H1 (cell line): ENCODE measurements around the gene UBQLN3.

Experiments
- CHD7 ChIP-seq: fragments of 300-600 bp; sonication (generic); IDR thresholded peaks from 2 replicates; pipeline ENCODE4 v1.7.1; 2012; ENCODE audit warnings: low read length, moderate library complexity, mild to moderate bottlenecking, inconsistent platforms; ENCODE audit not compliant: insufficient replicate concordance
- EZH2 ChIP-seq: fragments of 200-600 bp; sonication (generic); IDR thresholded peaks from 2 replicates; pipeline ENCODE4 v1.7.1; 2012; ENCODE audit warnings: low read depth, mild to moderate bottlenecking, moderate library complexity, low read length, inconsistent platforms; ENCODE audit not compliant: severe bottlenecking
- GABPA ChIP-seq: IDR thresholded peaks from 2 replicates; pipeline ENCODE4 v1.6.1; 2011; ENCODE audit warnings: mild to moderate bottlenecking, low read length, moderate library complexity, borderline replicate concordance; ENCODE audit not compliant: insufficient read depth
- POLR2AphosphoS5 ChIP-seq: IDR thresholded peaks from 2 replicates; pipeline ENCODE4 v1.6.1; 2011; ENCODE audit warnings: low read depth, low read length
- RXRA ChIP-seq: IDR thresholded peaks from 2 replicates; pipeline ENCODE4 v1.6.1; 2011; ENCODE audit warnings: low read depth, mild to moderate bottlenecking, low read length, moderate library complexity; ENCODE audit not compliant: insufficient read depth
- SAP30 ChIP-seq: fragments of 300-600 bp; sonication (generic); IDR thresholded peaks from 2 replicates; pipeline ENCODE4 v1.7.1; 2012; ENCODE audit warnings: low read length, moderate library complexity, mild to moderate bottlenecking, inconsistent platforms; ENCODE audit not compliant: insufficient read depth, insufficient replicate concordance
- SIN3A ChIP-seq, 2 experiments: IDR thresholded peaks in 1 of 2; conservative IDR thresholded peaks in 1 of 2; 2 replicates each; pipeline ENCODE4 v1.6.1; 2011 to 2012; ENCODE audit warnings: low read length in 2 of 2, improper control_type of control experiment in 1 of 2, low read depth in 1 of 2, mild to moderate bottlenecking in 1 of 2
- TBP ChIP-seq: IDR thresholded peaks from 2 replicates; pipeline ENCODE4 v1.6.1; 2011; ENCODE audit warnings: low read depth, low read length, improper control_type of control experiment
- TF ChIP-seq, protein P1 (sequence below), 3 experiments: IDR thresholded peaks; 1 replicate in 2 of 3; 2 replicates in 1 of 3; pipeline versions ENCODE4 v1.5.1 to v1.6.1; 2011; ENCODE audit warnings: low read length in 3 of 3, mild to moderate bottlenecking in 3 of 3, inconsistent platforms in 2 of 3, low read depth in 1 of 3, moderate library complexity in 1 of 3; ENCODE audit not compliant: insufficient read depth in 1 of 3; ENCODE audit errors: control extremely low read depth in 1 of 3
- TF ChIP-seq, protein P2 (sequence below): IDR thresholded peaks from 2 replicates; pipeline ENCODE4 v1.6.1; 2012; ENCODE audit warnings: inconsistent platforms

DNA sequence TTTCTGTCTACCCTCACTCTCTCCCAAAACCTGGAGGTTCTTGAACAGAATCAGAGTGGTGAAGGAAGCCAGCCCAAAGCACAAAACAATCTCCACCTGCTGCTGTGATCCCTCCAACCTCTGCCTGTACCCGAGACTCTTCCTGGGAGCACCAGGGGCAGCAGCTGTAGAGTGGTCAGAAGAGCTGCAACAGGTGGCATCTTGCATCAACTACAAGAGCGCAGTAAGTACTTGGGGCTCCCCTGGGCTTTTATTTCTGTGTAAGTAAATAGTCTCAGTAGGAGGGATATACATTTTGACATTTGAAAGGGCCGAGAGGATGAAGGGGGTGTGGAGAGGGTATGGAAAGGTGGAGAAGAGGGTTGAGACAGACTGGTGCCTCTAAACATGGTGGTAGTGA, 15.0 kb upstream of the UBQLN3 start:
- TF ChIP-seq POLR2AphosphoS5 (no peak), TBP (no peak), RXRA (no peak), SAP30 (no peak), EZH2 (no peak), GABPA (no peak), SIN3A (conservative IDR thresholded peaks at IDR 0.05 in 1 of 2, IDR thresholded peaks at IDR 0.05 in 1 of 2; ENCODE audit: low read depth in 1 of 2, low read length in 2 of 2) (no peak), CHD7 (no peak)
- TF ChIP-seq, protein P1, sequence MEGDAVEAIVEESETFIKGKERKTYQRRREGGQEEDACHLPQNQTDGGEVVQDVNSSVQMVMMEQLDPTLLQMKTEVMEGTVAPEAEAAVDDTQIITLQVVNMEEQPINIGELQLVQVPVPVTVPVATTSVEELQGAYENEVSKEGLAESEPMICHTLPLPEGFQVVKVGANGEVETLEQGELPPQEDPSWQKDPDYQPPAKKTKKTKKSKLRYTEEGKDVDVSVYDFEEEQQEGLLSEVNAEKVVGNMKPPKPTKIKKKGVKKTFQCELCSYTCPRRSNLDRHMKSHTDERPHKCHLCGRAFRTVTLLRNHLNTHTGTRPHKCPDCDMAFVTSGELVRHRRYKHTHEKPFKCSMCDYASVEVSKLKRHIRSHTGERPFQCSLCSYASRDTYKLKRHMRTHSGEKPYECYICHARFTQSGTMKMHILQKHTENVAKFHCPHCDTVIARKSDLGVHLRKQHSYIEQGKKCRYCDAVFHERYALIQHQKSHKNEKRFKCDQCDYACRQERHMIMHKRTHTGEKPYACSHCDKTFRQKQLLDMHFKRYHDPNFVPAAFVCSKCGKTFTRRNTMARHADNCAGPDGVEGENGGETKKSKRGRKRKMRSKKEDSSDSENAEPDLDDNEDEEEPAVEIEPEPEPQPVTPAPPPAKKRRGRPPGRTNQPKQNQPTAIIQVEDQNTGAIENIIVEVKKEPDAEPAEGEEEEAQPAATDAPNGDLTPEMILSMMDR (IDR thresholded peaks at IDR 0.05; ENCODE audit: control extremely low read depth in 1 of 3, insufficient read depth in 1 of 3, low read depth in 1 of 3, low read length in 3 of 3): no peak
- TF ChIP-seq, protein P2, sequence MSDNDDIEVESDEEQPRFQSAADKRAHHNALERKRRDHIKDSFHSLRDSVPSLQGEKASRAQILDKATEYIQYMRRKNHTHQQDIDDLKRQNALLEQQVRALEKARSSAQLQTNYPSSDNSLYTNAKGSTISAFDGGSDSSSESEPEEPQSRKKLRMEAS: no peak
